Endometrium (tissue), 2 donors: Measurements from ENCODE around the gene APOC3.

ENCODE experiments used
- FAIRE-seq: peaks from 2 replicates; lab custom pipeline; 2012; peaks lifted over from hg19 to GRCh38; lab: Jason Lieb, UNC
- donor health status: control.
- donor health status: control.

Gene APOC3

GRCh38 chr11:116807601-116808261, 22.0 kb upstream of the APOC3 start:
- FAIRE-seq = no peak

GRCh38 chr11:116808262-116809175, 21.2 kb upstream of the APOC3 start:
- no peak for FAIRE-seq

- FAIRE-seq = no peak
Observed at GRCh38 chr11:116811194-116811593, 18.5 kb upstream of the APOC3 start.

- FAIRE-seq = peak; percentile 89
Observed at GRCh38 chr11:116812109-116812508, 17.6 kb upstream of the APOC3 start.

GRCh38 chr11:116813170-116813569, 16.5 kb upstream of the APOC3 start:
- FAIRE-seq = no peak

- FAIRE-seq = no peak
Observed at GRCh38 chr11:116813781-116814471, 15.8 kb upstream of the APOC3 start.

GRCh38 chr11:116814502-116814901, 15.2 kb upstream of the APOC3 start:
- no peak for FAIRE-seq

- no peak for FAIRE-seq
Observed at GRCh38 chr11:116819049-116819448, 10.7 kb upstream of the APOC3 start.

- FAIRE-seq = no peak
Observed at GRCh38 chr11:116821050-116821918, 8.4 kb upstream of the APOC3 start.

- no peak for FAIRE-seq
Observed at GRCh38 chr11:116822575-116822974, 7.1 kb upstream of the APOC3 start.

- FAIRE-seq = no peak
Observed at GRCh38 chr11:116823031-116823843, 6.5 kb upstream of the APOC3 start, which contains the start of gene APOA4. TSS of gene APOA4 (minus strand) at chr11:116823304. CDS start at chr11:116823191, 113 bp downstream.

GRCh38 chr11:116825434-116825833, 4.3 kb upstream of the APOC3 start:
- FAIRE-seq = no peak

GRCh38 chr11:116825854-116826750, 3.6 kb upstream of the APOC3 start:
- no peak for FAIRE-seq

GRCh38 chr11:116826751-116827431, 2.8 kb upstream of the APOC3 start:
- no peak for FAIRE-seq

GRCh38 chr11:116827461-116827860, 2.2 kb upstream of the APOC3 start:
- FAIRE-seq = no peak

GRCh38 chr11:116828632-116829524, 829 bp upstream of the APOC3 start:
- no peak for FAIRE-seq

- FAIRE-seq = no peak
Observed at GRCh38 chr11:116830184-116830912, 641 bp downstream of the APOC3 start.
